ENCODE data around the gene CSRP1.
"Not testable (repeated sequence)": the region's sequence is repeated elsewhere in the genome, so short reads cannot be mapped to it uniquely, and the experiment has no call there.

CSRP1 gene

GRCh38 chr1:201496296-201496690, 10.6 kb downstream of the CSRP1 start:
- Histone ChIP-seq H3K27ac (replicated peaks) (no peak overlapping the region), H3K27me3 (ENCODE audit: insufficient read depth, poor library complexity, severe bottlenecking) (no peaks in the 10 kb centered on the region), H3K4me3 (replicated peaks; ENCODE audit: insufficient read depth, low read length) (no peak overlapping the region)
- TF ChIP-seq, protein P1, sequence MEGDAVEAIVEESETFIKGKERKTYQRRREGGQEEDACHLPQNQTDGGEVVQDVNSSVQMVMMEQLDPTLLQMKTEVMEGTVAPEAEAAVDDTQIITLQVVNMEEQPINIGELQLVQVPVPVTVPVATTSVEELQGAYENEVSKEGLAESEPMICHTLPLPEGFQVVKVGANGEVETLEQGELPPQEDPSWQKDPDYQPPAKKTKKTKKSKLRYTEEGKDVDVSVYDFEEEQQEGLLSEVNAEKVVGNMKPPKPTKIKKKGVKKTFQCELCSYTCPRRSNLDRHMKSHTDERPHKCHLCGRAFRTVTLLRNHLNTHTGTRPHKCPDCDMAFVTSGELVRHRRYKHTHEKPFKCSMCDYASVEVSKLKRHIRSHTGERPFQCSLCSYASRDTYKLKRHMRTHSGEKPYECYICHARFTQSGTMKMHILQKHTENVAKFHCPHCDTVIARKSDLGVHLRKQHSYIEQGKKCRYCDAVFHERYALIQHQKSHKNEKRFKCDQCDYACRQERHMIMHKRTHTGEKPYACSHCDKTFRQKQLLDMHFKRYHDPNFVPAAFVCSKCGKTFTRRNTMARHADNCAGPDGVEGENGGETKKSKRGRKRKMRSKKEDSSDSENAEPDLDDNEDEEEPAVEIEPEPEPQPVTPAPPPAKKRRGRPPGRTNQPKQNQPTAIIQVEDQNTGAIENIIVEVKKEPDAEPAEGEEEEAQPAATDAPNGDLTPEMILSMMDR (IDR thresholded peaks at IDR 0.05; ENCODE audit: insufficient read depth, low read length): no peak
- DNase-seq (ENCODE audit: low read depth in 1 of 2, low spot score in 1 of 2): no peak

GRCh38 chr1:201495551-201496295, 11.2 kb downstream of the CSRP1 start:
- TF ChIP-seq, protein P1 (IDR thresholded peaks at IDR 0.05; ENCODE audit: insufficient read depth, low read length): no peak
- TF ChIP-seq GABPA (IDR thresholded peaks at IDR 0.05; ENCODE audit: low read depth) (no peak), SPI1 (IDR thresholded peaks at IDR 0.05; ENCODE audit: borderline replicate concordance, low read depth) (no peak), POLR2AphosphoS5 (IDR thresholded peaks at IDR 0.05; ENCODE audit: low read depth) (no peak)
- TF ChIP-seq, protein P2, sequence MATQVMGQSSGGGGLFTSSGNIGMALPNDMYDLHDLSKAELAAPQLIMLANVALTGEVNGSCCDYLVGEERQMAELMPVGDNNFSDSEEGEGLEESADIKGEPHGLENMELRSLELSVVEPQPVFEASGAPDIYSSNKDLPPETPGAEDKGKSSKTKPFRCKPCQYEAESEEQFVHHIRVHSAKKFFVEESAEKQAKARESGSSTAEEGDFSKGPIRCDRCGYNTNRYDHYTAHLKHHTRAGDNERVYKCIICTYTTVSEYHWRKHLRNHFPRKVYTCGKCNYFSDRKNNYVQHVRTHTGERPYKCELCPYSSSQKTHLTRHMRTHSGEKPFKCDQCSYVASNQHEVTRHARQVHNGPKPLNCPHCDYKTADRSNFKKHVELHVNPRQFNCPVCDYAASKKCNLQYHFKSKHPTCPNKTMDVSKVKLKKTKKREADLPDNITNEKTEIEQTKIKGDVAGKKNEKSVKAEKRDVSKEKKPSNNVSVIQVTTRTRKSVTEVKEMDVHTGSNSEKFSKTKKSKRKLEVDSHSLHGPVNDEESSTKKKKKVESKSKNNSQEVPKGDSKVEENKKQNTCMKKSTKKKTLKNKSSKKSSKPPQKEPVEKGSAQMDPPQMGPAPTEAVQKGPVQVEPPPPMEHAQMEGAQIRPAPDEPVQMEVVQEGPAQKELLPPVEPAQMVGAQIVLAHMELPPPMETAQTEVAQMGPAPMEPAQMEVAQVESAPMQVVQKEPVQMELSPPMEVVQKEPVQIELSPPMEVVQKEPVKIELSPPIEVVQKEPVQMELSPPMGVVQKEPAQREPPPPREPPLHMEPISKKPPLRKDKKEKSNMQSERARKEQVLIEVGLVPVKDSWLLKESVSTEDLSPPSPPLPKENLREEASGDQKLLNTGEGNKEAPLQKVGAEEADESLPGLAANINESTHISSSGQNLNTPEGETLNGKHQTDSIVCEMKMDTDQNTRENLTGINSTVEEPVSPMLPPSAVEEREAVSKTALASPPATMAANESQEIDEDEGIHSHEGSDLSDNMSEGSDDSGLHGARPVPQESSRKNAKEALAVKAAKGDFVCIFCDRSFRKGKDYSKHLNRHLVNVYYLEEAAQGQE (IDR thresholded peaks at IDR 0.05; ENCODE audit: insufficient replicate concordance, low read depth): no peak
- H3K4me3 ChIP-seq (replicated peaks; ENCODE audit: insufficient read depth, low read length): no peak overlapping the region
- DNase-seq (ENCODE audit: low read depth in 1 of 2, low spot score in 1 of 2): no peak
- H3K27ac ChIP-seq (replicated peaks): no peak overlapping the region
- H3K27me3 ChIP-seq (ENCODE audit: insufficient read depth, poor library complexity, severe bottlenecking): no peaks in the 10 kb centered on the region

GRCh38 chr1:201493757-201494617, 12.9 kb downstream of the CSRP1 start:
- H3K27ac ChIP-seq (replicated peaks): no peak overlapping the region

DNA sequence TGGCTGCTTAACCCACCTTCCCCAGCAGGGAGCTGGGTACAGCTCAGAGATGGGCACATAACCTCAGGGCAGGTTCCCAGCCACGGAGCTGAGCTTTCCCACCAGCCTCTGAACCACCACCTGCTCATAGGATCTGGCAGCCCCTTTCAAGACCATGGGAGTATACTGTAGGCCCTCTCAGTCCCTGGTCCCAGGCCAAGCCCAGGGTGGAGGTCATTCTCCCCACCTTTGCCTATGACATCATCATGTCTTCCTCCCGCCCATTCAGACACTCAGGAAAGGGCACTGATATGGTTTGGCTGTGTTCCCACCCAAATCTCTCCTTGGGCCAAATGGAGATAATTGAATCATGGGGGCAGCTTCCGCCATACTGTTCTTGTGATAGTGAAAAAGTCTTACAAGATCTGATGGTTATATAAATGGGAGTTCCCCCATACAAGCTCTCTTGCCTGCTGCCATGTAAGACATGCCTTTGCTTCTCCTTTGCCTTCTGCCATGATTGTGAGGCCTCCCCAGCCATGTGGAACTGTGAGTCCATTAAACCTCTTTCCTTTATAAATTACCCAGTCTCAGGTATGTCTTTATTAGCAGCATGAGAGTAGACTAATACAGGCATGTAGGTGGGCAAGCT, 13.8 kb downstream of the CSRP1 start:
- H3K4me3 ChIP-seq (replicated peaks; ENCODE audit: insufficient read depth, low read length); DNase-seq (ENCODE audit: low read depth in 1 of 2, low spot score in 1 of 2): not testable (repeated sequence)

More at GRCh38 chr1:201493757-201494617, 12.9 kb downstream of the CSRP1 start:
- H3K4me3 ChIP-seq (replicated peaks; ENCODE audit: insufficient read depth, low read length): no peak overlapping the region
- TF ChIP-seq, protein P2 (IDR thresholded peaks at IDR 0.05; ENCODE audit: insufficient replicate concordance, low read depth): no peak
- TF ChIP-seq SPI1 (IDR thresholded peaks at IDR 0.05; ENCODE audit: borderline replicate concordance, low read depth): no peak
- TF ChIP-seq POLR2AphosphoS5 (IDR thresholded peaks at IDR 0.05; ENCODE audit: low read depth): no peak
- no peak for TF ChIP-seq GABPA (IDR thresholded peaks at IDR 0.05; ENCODE audit: low read depth)
- TF ChIP-seq, protein P1 (IDR thresholded peaks at IDR 0.05; ENCODE audit: insufficient read depth, low read length): no peak
- no peak for DNase-seq (ENCODE audit: low read depth in 1 of 2, low spot score in 1 of 2)
- no peaks in the 10 kb centered on the region for H3K27me3 ChIP-seq (ENCODE audit: insufficient read depth, poor library complexity, severe bottlenecking)

More for the DNA sequence above, 13.8 kb downstream of the CSRP1 start:
- H3K27me3 ChIP-seq (ENCODE audit: insufficient read depth, poor library complexity, severe bottlenecking); H3K27ac ChIP-seq (replicated peaks): not testable (repeated sequence)

Measured in HL-60 (cell line).